VCaP (cell line): ENCODE measurements around the gene AKAP5.

Experiments used
- H3K27ac ChIP-seq: fragments of 450-650 bp; 2 replicates; pipeline ENCODE4 v1.5.1; 2017
- CTCF ChIP-seq: fragments of 450-650 bp; conservative IDR thresholded peaks from 2 replicates; pipeline ENCODE4 v1.5.1; 2017; ENCODE audit warnings: mild to moderate bottlenecking, moderate library complexity

AKAP5 gene

GRCh38 chr14:64444140-64444539, 21.2 kb upstream of the AKAP5 start:
- H3K27ac ChIP-seq: no peak overlapping the region
- no peak for TF ChIP-seq CTCF

DNA sequence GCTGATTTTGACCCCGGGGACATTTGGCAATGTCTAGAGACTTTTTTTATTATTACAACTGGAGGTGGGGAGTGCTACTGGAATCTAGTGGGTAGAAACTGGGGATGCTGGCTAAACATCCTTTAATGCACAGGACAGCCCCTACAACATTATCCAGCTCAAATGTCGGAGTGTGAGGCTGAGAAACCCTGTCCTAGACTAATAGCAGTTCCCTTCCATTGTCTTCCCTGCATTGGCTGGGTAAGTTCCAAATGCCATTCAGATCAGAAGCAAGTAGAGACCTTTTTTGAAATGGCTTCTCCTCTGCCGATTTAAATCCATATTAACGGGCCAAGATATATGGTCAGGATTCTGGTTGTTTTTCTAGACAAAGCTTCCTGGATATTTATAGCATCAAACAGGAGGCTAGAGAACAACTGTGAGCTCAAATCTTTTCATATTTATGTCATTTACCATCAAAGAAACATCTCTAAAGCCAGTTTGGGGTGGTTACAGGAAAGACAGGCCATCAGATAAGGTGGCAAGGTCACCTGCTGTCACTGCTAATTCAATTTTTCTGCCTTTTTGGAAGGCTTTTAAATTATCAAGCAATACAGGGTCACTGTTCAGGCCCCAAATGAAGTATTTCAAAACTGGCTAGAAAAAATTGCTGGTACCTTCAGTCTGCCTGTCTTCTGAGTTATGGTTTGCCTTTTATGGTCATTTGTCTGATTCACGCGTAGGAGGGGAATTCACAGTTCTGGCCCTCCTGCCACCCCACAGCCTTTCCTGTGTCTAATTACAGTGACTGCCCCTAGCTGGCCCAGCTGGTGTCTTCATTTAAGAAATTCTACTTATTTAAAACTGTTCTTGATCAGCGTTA, 20.1 kb upstream of the AKAP5 start:
- TF ChIP-seq CTCF: no peak

DNA sequence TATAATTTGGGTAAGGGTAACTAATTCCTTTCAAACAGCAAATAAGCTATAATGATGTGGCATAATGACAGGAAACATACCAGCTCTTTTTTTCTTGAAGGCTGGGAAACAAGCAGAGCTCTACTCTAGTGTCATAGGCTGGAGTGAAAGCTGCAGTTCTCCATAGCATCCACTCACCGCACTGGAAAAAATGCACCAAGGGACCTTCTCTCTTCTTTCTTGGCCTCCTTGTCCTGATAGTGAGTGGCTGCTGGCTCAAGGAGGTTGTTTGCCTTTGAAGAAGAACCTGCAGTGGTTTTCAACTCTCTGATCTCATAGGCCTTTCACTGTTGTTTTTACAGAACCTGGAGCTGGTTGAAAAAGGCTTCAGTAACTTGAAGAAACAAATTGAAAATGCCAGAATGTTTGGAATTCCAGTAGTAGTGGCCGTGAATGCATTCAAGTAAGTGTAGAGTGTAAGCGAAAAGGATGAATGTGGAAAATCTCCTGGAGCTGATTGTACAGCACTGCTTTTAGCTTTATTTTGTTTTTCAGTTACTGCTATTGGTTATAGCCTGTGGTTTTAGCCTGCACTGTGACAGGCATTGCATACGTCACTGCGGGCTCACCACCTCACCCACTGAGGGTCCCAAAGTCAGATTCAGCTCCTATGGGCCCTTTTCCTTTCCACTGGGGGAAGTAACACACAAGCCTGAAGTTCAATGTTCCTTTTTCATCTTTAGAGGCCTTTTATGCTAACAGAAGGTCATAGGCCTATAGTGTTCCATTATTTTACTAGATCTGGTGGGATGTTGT, 17.2 kb upstream of the AKAP5 start:
- no peak for TF ChIP-seq CTCF
- H3K27ac ChIP-seq: no peak overlapping the region

More for the DNA sequence above, 20.1 kb upstream of the AKAP5 start:
- H3K27ac ChIP-seq: no peak overlapping the region

- TF ChIP-seq CTCF: no peak
- no peak overlapping the region for H3K27ac ChIP-seq
These were observed 15.0 kb upstream of the AKAP5 start for GRCh38 chr14:64450255-64450654.

DNA sequence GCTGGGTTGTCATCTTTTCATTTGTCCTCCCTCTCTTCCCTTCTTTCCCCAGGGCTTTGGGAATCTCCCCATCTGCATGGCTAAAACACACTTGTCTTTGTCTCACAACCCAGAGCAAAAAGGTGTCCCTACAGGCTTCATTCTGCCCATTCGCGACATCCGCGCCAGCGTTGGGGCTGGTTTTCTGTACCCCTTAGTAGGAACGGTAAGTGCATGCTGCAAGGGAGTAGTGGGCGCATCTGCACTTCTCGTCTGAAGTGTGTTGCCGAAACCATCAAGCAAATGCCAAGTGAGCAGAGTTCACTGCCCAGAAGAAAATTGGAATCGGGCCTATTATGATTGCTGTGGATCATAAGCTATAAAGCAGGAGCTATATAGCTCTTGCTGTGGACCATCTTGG, 10.6 kb upstream of the AKAP5 start:
- no peak overlapping the region for H3K27ac ChIP-seq
- TF ChIP-seq CTCF: no peak

DNA sequence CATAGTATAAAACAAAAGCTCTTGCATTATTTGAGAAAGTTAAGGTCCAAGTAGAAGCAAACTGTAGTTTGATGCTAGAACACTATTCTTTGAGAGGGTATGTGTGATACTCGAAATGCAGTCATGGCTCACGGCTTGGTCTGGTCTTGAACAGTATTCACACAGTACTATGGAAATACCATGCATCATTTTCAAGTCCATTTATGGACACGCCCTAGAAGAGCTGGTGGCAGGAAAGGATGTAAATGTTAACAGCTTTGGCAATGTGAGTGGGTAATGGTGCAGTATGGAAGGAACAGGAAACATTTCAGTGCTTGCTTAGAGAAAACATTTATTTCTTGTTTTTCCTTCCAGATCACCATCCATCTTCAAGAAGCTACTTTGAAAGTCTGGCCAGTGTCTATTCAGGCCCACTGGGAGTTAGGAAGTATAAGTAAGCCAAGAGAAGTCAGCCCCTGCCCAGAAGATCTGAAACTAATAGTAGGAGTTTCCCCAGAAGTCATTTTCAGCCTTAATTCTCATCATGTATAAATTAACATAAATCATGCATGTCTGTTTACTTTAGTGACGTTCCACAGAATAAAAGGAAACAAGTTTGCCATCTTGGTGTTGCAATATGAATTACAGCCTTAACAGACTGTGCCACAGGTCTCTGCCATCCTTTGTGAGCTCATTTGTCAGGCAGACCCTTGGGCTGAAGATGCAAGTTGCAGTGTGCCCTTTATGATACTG, 5.7 kb upstream of the AKAP5 start:
- no peak overlapping the region for H3K27ac ChIP-seq
- TF ChIP-seq CTCF: no peak

DNA sequence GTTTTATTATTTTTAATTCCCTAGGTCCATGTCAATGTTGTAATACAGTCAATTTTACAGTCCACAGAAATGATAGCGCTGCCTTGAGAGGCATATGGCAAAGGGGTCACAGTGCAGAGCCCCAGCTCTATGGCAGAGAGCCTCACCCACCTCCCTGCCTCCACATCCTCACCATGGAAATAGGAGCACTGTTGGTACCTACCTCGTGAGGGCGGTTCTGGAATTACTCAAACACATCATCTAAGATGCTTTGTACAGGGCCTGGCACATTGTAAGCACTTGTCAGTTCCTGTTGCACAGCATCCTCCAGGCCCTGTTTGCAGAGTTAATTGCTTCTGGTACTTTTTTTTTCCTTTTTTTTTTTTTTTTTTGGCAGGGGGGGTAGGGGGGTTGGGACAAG, 4.1 kb upstream of the AKAP5 start:
- no peak for TF ChIP-seq CTCF
- no peak overlapping the region for H3K27ac ChIP-seq
